ENCODE measurements around the gene MDK. TPM values are rescaled to one million over a fixed set of nuclear protein-coding genes. Genes with fewer than 3 reads are reported as not detected.

MDK gene
- total RNA-seq, 1 experiment from 2014 or later = 612 TPM

DNA sequence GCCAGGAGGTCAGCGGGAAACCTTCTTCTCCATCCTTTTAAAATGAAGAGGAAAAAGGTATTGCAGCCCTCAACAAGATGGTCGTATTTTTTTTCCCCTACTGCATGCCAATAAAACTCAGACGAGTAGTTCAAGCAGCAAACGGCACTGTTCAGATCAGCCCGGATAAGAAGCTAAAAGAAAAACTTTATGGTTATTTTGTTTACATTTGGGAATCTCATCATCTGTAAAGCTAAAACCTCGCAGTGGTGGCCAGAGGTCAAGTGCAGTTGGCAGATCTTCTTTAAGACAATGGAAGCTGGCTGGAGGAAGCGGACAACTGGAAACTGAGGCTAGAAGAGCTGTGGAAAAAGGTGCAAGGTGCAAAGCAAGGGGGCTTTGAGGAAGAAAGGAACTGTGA, 41.1 kb downstream of the MDK start:
- no peak for DNase-seq (ENCODE audit: low spot score)
- in situ Hi-C loops (cut with HindIII; ENCODE audit: low sequenced_read_pairs) = no loop called here

DNA sequence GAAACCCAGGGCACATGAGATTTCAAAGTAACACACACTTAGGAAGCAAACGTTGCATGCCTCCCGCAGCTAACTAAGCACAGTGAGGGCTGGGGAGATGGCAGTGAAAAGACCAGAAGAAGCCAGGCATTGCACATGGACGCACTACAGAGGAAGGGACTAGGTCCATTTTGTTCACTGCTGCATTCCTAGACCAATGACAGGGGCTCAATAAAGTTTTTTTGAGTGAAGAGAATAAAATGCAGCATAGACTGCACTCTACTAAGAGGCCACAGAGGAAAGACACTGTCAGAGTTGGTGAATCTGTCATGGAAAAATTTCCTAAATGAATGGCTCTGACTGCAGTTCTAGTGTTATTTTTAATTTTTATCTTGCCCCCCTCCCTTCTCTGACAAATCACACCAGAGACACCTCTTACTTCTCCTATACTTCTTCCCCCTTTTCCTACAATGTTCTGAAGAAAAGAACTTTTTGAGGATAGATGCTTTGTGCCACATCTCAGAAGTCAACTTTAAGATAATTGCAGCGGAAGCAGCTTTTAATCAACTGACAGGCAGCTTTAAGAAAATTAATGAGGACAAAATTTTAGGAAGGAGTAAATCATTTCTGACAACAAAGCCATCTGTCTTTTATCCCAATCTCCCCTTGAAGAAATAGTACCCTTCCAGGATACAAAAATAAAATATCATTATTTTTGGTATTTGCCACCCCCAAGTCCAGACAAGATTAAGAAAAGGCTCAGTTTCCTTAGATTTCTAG, 44.9 kb downstream of the MDK start:
- DNase-seq (ENCODE audit: low spot score) = no peak
- in situ Hi-C loops (cut with HindIII; ENCODE audit: low sequenced_read_pairs) = no loop called here

DNA sequence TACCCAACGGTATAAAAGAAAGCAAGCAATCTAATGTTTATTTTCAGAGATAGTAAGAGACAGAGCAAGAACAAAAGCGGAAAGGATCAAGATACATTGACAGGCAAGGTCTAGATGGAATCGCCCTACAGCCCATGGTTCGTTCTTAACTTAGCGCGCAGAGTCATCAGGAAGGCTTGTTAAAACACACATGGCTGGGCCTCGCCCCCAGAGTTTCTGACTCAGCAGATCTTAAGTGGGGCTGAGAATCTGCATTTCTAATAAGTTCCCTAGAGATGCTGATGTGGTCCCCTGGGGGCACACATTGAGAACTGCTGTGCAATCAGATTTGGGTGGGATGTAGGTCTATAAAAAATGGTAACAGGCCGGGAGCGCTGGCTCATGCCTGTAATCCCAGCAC, 45.9 kb downstream of the MDK start:
- DNase-seq (ENCODE audit: low spot score) = no peak
- in situ Hi-C loops (cut with HindIII; ENCODE audit: low sequenced_read_pairs) = no loop called here

DNA sequence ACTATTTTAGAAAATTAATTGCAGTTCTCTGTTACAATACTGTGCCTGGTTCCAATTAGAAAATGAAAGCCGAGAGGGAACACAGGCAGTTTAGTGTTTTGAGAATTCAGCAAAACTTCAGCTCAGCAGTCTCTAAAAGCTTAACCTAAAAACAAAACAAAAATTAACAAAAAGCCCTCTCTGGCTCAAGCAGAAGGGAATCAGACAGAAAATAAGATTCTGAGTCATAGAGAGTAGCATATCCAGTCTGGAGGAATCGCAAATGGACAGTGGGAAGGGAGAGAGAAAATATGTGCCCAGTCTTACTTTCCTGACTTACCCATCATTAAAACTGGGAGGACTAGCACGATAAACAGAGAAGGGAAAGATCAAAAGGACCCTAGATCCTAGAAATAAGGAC, 48.2 kb downstream of the MDK start:
- DNase-seq (ENCODE audit: low spot score) = no peak
- in situ Hi-C loops (cut with HindIII; ENCODE audit: low sequenced_read_pairs) = no loop called here

DNA sequence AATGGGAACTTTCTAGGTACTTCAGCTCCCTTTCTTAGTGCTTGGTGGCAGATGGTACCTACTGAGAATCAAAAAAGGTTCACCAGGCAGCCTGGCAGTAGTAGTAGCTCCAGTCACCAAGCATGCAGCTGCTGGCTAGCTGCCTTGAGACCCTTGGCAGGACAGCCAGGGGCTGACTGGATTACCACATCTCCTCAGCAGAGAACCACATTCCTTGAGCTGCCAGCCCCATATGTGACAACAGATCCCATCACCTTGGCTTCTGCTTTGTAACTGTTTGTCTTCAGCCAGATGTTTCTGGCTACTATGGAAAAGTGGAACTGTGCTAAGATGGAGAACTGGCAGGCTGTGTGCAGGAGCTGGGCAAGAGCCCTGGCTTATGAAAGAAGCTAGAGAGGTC, 49.7 kb downstream of the MDK start:
- DNase-seq (ENCODE audit: low spot score) = no peak
- in situ Hi-C loops (cut with HindIII; ENCODE audit: low sequenced_read_pairs) = no loop called here

Other genes starting within 250 kb of the MDK start
- 2.4 and 7.2 TPM in 2 replicates for gene CREB3L1, start 104.0 kb upstream of the MDK start, total RNA-seq (2014; rRNA removed; shearing (Covaris generic))
- 66.2 and 68.4 TPM in 2 replicates for gene DGKZ, start 34.2 kb upstream of the MDK start, total RNA-seq (2014; rRNA removed; shearing (Covaris generic))
- 0.55 and 5.2 TPM in 2 replicates for gene CHRM4, start 10.1 kb downstream of the MDK start, total RNA-seq (2014; rRNA removed; shearing (Covaris generic))
- gene AMBRA1, start 212.4 kb downstream of the MDK start, total RNA-seq (2014; rRNA removed; shearing (Covaris generic)) = 36.3 and 44.6 TPM in 2 replicates
- 0.62 and 2.4 TPM in 2 replicates for gene HARBI1, start 235.6 kb downstream of the MDK start, total RNA-seq (2014; rRNA removed; shearing (Covaris generic))
- 71.1 and 78.8 TPM in 2 replicates for gene ATG13, start 235.9 kb downstream of the MDK start, total RNA-seq (2014; rRNA removed; shearing (Covaris generic))